Ascending aorta (tissue), 2 donors: ENCODE results near the gene PAFAH1B1. TPM values are rescaled to one million over a fixed set of nuclear protein-coding genes. Genes with fewer than 3 reads are reported as not detected.
"Not testable (repeated sequence)": the region's sequence is repeated elsewhere in the genome, so short reads cannot be mapped to it uniquely, and the experiment has no call there.

ENCODE experiments used
- DNase-seq, 2 donors: peaks; one replicate each; pipeline ENCODE4 v3.0.0-alpha.2; 2019; ENCODE audit warnings: low spot score in 2 of 2
- H3K27ac ChIP-seq, 2 donors: fragments of 200-600 bp; sonication (generic); one replicate each; pipeline ENCODE4 v1.5.1; 2016 to 2017; ENCODE audit warnings: mild to moderate bottlenecking in 1 of 2
- H3K27me3 ChIP-seq: fragments of 200-600 bp; sonication (generic); one replicate; pipeline ENCODE4 v1.5.1; 2017
- H3K36me3 ChIP-seq, 2 donors: fragments of 200-600 bp; sonication (generic); one replicate each; pipeline ENCODE4 v1.5.1; 2016
- H3K4me1 ChIP-seq, 2 donors: fragments of 200-600 bp; sonication (generic); one replicate each; pipeline ENCODE4 v1.5.1; 2016 to 2017; ENCODE audit warnings: mild to moderate bottlenecking in 1 of 2
- H3K4me3 ChIP-seq, 2 donors: fragments of 200-600 bp; sonication (generic); one replicate each; pipeline ENCODE4 v1.5.1; 2016 to 2017; ENCODE audit warnings: mild to moderate bottlenecking in 1 of 2
- H3K9me3 ChIP-seq, 2 donors: fragments of 200-600 bp; sonication (generic); one replicate each; pipeline ENCODE4 v1.5.1; 2016
- CTCF ChIP-seq, 3 experiments: fragments of 200-600 bp in 2 of 3; fragments of 450-650 bp in 1 of 3; sonication (generic) in 2 of 3; IDR thresholded peaks; one replicate each; pipeline ENCODE4 v1.5.1; 2016 to 2019; ENCODE audit warnings: antibody characterized with exemption in 3 of 3, mild to moderate bottlenecking in 1 of 3, moderate library complexity in 1 of 3
- intact Hi-C: fragments of 100-400 bp; cut with DNase I; formaldehyde crosslinking; loops from one replicate; pipeline ENCODE4 v1.15.1; 2023
- total RNA-seq: library from RNA; depleted of rRNA; stranded (reverse); fragments of >200 nt; gene quantifications from one replicate; pipeline ENCODE4 v1.1.0, GENCODE V29; 2016

PAFAH1B1 gene
- total RNA-seq, 1 donor from 2014 or later = 29.6 TPM

GRCh38 chr17:2612630-2613029 is 19.2 kb downstream of the PAFAH1B1 start:
- no peak for TF ChIP-seq CTCF (IDR thresholded peaks at IDR 0.05)
- DNase-seq = no peak
- Histone ChIP-seq H3K4me3 (no peak overlapping the region), H3K4me1 (peaks cover 0 to 24% of the 10 kb centered on the region in 2 donors), H3K36me3 (no peaks in the 10 kb centered on the region), H3K27me3 (no peaks in the 10 kb centered on the region), H3K9me3 (no peaks in the 10 kb centered on the region), H3K27ac (no peak overlapping the region)
- intact Hi-C loops = no loop called here

- Histone ChIP-seq H3K4me1 (peaks cover 0 to 23% of the 10 kb centered on the region in 2 donors), H3K27me3 (no peaks in the 10 kb centered on the region), H3K36me3 (no peaks in the 10 kb centered on the region), H3K9me3 (no peaks in the 10 kb centered on the region), H3K27ac (no peak overlapping the region), H3K4me3 (no peak overlapping the region)
- intact Hi-C loops = no loop called here
- TF ChIP-seq CTCF (IDR thresholded peaks at IDR 0.05) = no peak
- no peak for DNase-seq
Measured at GRCh38 chr17:2613089-2613808, 19.8 kb downstream of the PAFAH1B1 start.

- peaks cover 0 to 8% of the 10 kb centered on the region in 2 donors for H3K4me1 ChIP-seq
- TF ChIP-seq CTCF (IDR thresholded peaks at IDR 0.05) = no peak
- no peaks in the 10 kb centered on the region for H3K27me3 ChIP-seq
- no peaks in the 10 kb centered on the region for H3K9me3 ChIP-seq
- H3K4me3 ChIP-seq = no peak overlapping the region
- H3K27ac ChIP-seq = no peak overlapping the region
- intact Hi-C loops = no loop called here
- no peaks in the 10 kb centered on the region for H3K36me3 ChIP-seq
- no peak for DNase-seq
Measured at GRCh38 chr17:2615882-2616281, 22.4 kb downstream of the PAFAH1B1 start.

GRCh38 chr17:2621241-2621640 is 27.8 kb downstream of the PAFAH1B1 start:
- no peaks in the 10 kb centered on the region for H3K9me3 ChIP-seq
- no peaks in the 10 kb centered on the region for H3K27me3 ChIP-seq
- TF ChIP-seq CTCF (IDR thresholded peaks at IDR 0.05) = no peak
- H3K4me1 ChIP-seq = no peaks in the 10 kb centered on the region
- no peak overlapping the region for H3K4me3 ChIP-seq
- no peak overlapping the region for H3K27ac ChIP-seq
- intact Hi-C loops = no loop called here
- H3K36me3 ChIP-seq = peaks cover 0 to 6% of the 10 kb centered on the region in 2 donors
- no peak for DNase-seq

- H3K4me1 ChIP-seq, H3K4me3 ChIP-seq, H3K27ac ChIP-seq, H3K9me3 ChIP-seq, intact Hi-C loops, DNase-seq, H3K27me3 ChIP-seq, H3K36me3 ChIP-seq: not testable (repeated sequence)
Measured at GRCh38 chr17:2621951-2622405, 28.5 kb downstream of the PAFAH1B1 start.

- H3K4me1 ChIP-seq, intact Hi-C loops, DNase-seq, H3K9me3 ChIP-seq, H3K36me3 ChIP-seq, H3K27me3 ChIP-seq, H3K4me3 ChIP-seq, H3K27ac ChIP-seq: not testable (repeated sequence)
Measured at GRCh38 chr17:2622721-2623301, 29.4 kb downstream of the PAFAH1B1 start.
